OCI-LY3 (cell line): ENCODE measurements around the gene ZSCAN21.

ENCODE experiments used
- CTCF ChIP-seq: fragments of 200-600, 300-600 bp; sonication (generic); IDR thresholded peaks from 2 replicates; pipeline ENCODE4 v1.5.1; 2014; ENCODE audit warnings: antibody characterized with exemption, low read length, low read depth
- EZH2phosphoT487 ChIP-seq: fragments of 200-600 bp; shearing (Covaris generic); IDR thresholded peaks from 2 replicates; pipeline ENCODE4 v1.6.1; 2018; ENCODE audit warnings: antibody characterized with exemption, mixed run types, low read depth

GRCh38 chr7:100063376-100063775 lies 13.8 kb downstream of the ZSCAN21 start:
- TF ChIP-seq CTCF (no peak), EZH2phosphoT487 (no peak)
